Karpas-422 (cell line): ENCODE measurements around the gene ZNF627. TPM values are rescaled to one million over a fixed set of nuclear protein-coding genes. Genes with fewer than 3 reads are reported as not detected.
"Not testable (repeated sequence)": the region's sequence is repeated elsewhere in the genome, so short reads cannot be mapped to it uniquely, and the experiment has no call there.

Experiments
- DNase-seq: peaks from one replicate; pipeline ENCODE4 v3.0.0-alpha.2; 2015
- H2AFZ ChIP-seq: fragments of 200-600 bp; sonication (generic); 2 replicates; pipeline ENCODE4 v1.6.1; 2014; ENCODE audit warnings: antibody characterized with exemption, low read length, mixed read lengths
- H3K27ac ChIP-seq: fragments of 200-600 bp; sonication (generic); 2 replicates; pipeline ENCODE4 v1.5.1; 2014; ENCODE audit warnings: mild to moderate bottlenecking, low read length, moderate library complexity
- H3K27me3 ChIP-seq: fragments of 200-600 bp; sonication (generic); 2 replicates; pipeline ENCODE4 v1.6.1; 2014; ENCODE audit warnings: low read length, mixed read lengths
- H3K36me3 ChIP-seq: fragments of 200-600 bp; sonication (generic); 2 replicates; pipeline ENCODE4 v1.6.1; 2014; ENCODE audit warnings: low read length, mixed read lengths; ENCODE audit not compliant: insufficient read depth
- H3K4me1 ChIP-seq: fragments of 200-600 bp; sonication (generic); 2 replicates; pipeline ENCODE4 v1.6.1; 2014; ENCODE audit warnings: mild to moderate bottlenecking, low read length, mixed read lengths
- H3K4me2 ChIP-seq: fragments of 200-600 bp; sonication (generic); 2 replicates; pipeline ENCODE4 v1.6.1; 2014; ENCODE audit warnings: low read length, low read depth, mild to moderate bottlenecking; ENCODE audit not compliant: poor library complexity, severe bottlenecking
- H3K4me3 ChIP-seq: fragments of 200-600 bp; sonication (generic); 2 replicates; pipeline ENCODE4 v1.5.1; 2014; ENCODE audit warnings: mild to moderate bottlenecking, antibody characterized with exemption, low read length, mixed read lengths
- H3K79me2 ChIP-seq: fragments of 200-600 bp; sonication (generic); 2 replicates; pipeline ENCODE4 v1.6.1; 2014; ENCODE audit warnings: mild to moderate bottlenecking, low read length, mixed read lengths
- H3K9ac ChIP-seq: fragments of 200-600 bp; sonication (generic); 2 replicates; pipeline ENCODE4 v1.6.0; 2014; ENCODE audit warnings: low read length
- H3K9me2 ChIP-seq: fragments of 200-600 bp; sonication (generic), shearing (Covaris generic); replicated peaks from 2 replicates; pipeline ENCODE4 v1.6.0; 2014; ENCODE audit warnings: mild to moderate bottlenecking, low read length, moderate library complexity; ENCODE audit not compliant: insufficient read depth
- H3K9me3 ChIP-seq: fragments of 300-700, 200-600 bp; sonication (generic); 2 replicates; pipeline ENCODE4 v1.6.1; 2014; ENCODE audit warnings: low read length, mixed read lengths
- H4K20me1 ChIP-seq: fragments of 200-600 bp; sonication (generic); 2 replicates; pipeline ENCODE4 v1.6.1; 2014; ENCODE audit warnings: mild to moderate bottlenecking, antibody characterized with exemption, low read length, low read depth; ENCODE audit not compliant: insufficient read depth
- total RNA-seq: library from RNA; depleted of rRNA; stranded (reverse); fragments of >200 nt; shearing (Covaris generic); gene quantifications from 2 replicates; pipeline ENCODE4 v1.2.3, GENCODE V29; 2014; ENCODE audit warnings: low replicate concordance

ZNF627 gene
- total RNA-seq, 1 experiment from 2014 or later, result 27.7 TPM

DNA sequence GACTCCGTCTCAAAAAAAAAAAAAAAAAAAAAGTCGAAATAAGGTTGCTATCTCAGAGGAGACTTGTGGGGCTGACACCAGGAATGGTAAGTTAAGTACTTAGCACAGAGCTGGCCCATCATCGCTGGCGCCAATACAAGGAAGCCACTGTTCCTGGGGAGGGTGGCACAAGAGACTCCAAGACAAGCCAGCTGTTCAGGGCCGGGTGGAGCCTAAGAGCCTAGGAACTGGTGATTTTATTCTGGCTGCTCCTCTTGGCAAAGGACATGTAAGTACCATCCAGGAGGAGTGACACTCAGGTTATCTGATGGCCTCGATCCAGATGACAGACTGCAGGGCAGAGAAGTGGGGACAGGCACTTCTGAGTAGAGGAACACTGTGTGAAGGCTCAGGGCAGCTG, 42.0 kb upstream of the ZNF627 start:
- H3K4me2 ChIP-seq, result no peak overlapping the region
- peaks cover 48% of the 10 kb centered on the region for H3K79me2 ChIP-seq
- H2AFZ ChIP-seq, result no peak overlapping the region
- peaks cover 7% of the 10 kb centered on the region; the same call in 1 of the 2 replicates for H3K36me3 ChIP-seq
- no peaks in the 10 kb centered on the region for H3K9me3 ChIP-seq
- no peak overlapping the region for H3K9ac ChIP-seq
- DNase-seq, result no peak
- H3K27ac ChIP-seq, result no peak overlapping the region
- peaks cover 24% of the 10 kb centered on the region for H4K20me1 ChIP-seq
- H3K4me3 ChIP-seq, result no peak overlapping the region
- no peaks in the 10 kb centered on the region for H3K27me3 ChIP-seq
- peaks cover 14% of the 10 kb centered on the region for H3K4me1 ChIP-seq
- no peaks in the 10 kb centered on the region for H3K9me2 ChIP-seq

DNA sequence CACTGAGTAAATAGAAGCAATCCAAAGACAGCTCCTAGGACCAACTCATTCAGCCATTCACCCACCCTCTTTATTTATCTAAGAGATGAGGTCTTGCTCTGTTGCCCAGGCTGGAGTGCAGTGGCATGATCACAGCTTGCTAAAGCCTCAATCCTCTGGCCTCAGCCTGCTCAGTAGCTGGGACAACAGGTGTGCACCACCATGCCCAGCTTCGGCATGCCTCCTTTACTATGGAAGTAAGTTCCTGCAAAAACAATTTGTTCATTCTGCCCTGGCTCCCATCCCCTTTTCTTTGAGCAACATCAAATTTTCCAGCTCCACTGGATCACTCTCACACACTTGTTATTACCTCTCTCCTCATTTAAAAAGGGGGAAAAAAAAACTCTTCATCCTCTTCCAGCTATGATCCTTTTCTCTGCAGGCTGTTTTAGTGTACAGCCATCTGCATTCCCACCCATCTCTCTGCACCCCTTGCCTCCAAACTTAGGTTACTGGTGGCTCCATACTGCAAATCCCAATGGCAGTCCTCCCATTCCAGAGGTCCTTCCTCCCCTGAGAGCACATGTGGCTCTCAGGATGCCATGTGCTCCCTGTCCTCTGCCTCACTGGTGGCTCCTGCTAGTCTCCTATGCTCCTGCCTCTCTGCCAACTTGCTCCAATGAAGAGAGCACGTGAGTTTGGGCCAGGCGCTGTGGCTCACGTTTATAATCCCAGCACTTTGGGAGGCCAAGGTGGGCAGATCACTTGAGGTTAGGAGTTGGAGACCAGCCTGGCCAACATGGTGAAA, 40.5 kb upstream of the ZNF627 start:
- Histone ChIP-seq H3K79me2 (peaks cover 53% of the 10 kb centered on the region), H3K4me2 (peak overlapping the region; percentile 13), H3K9ac (peak overlapping the region; percentile 32), H4K20me1 (peaks cover 24% of the 10 kb centered on the region), H3K4me1 (peaks cover 21% of the 10 kb centered on the region), H2AFZ (no peak overlapping the region), H3K9me3 (no peaks in the 10 kb centered on the region), H3K36me3 (peaks cover 7% of the 10 kb centered on the region; the same call in 1 of the 2 replicates), H3K27me3 (no peaks in the 10 kb centered on the region), H3K9me2 (no peaks in the 10 kb centered on the region), H3K4me3 (no peak overlapping the region), H3K27ac (no peak overlapping the region)
- no peak for DNase-seq

DNA sequence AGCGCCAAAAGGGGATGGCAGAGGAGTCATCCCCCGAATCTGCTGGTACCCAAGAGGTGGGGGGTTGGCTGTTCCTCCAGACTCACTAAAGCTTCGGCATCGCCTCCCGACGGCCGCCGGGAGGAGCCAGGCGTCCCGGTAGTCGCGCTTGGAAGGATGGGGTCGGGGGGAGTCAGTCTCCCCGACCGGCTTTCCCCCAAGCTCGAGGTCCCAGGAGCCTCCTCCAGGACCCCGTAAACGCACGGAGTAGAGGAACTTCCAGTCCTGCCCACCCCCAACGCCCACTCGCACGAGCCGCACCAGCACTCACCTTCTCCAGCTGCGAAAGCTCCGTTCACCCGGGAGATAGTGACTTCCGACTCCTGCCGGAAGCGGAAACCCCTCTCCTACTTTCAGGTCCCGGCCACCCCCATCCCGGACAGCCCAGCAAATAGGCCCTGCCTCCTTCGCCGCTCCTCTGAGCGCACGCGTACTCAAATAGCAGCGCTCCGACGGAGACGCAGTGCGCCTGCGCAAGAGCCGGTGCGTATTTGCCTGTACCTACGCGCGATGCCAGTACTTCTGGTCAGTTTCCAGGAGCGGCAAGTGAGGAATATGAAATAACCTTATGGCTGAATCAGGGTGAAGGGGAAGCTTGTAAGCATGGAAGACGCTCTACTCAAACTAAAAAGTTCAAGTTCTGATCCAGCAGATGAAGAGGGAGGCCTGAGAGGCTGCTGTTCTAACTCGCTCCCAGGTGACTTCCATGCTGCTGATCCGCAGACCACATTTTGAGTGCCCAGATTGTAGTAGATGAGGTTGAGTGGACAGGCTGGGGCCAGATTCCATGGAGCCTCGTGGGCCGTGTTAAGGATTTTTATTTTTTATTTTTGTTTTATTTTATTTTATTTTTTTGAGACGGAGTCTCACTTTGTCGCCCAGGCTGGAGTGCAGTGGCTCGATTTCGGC, 38.1 kb upstream of the ZNF627 start, which contains the start of gene ELOF1:
ELOF1 (minus strand) TSS at position 350 of the 948 bp plus-strand sequence. CDS start 4,883 bp downstream, outside the sequence.
- no peaks in the 10 kb centered on the region for H3K27me3 ChIP-seq
- peak within 1 kb of the TSS; percentile 78 for H3K27ac ChIP-seq
- H3K4me1 ChIP-seq, result peaks cover 26% of the 10 kb centered on the region
- peak within 1 kb of the TSS; percentile 94 for H3K4me3 ChIP-seq
- no peaks in the 10 kb centered on the region for H3K9me2 ChIP-seq
- peak within 1 kb of the TSS; percentile 69; the same call in 1 of the 2 replicates for H2AFZ ChIP-seq
- peaks cover 19% of the 10 kb centered on the region for H4K20me1 ChIP-seq
- peak within 1 kb of the TSS; percentile 99 for H3K4me2 ChIP-seq
- H3K36me3 ChIP-seq, result peaks cover 4% of the 10 kb centered on the region; the same call in 1 of the 2 replicates
- peak within 1 kb of the TSS; percentile 91 for H3K9ac ChIP-seq
- no peaks in the 10 kb centered on the region for H3K9me3 ChIP-seq
- peak; percentile 100 for DNase-seq
- H3K79me2 ChIP-seq, result peaks cover 53% of the 10 kb centered on the region

DNA sequence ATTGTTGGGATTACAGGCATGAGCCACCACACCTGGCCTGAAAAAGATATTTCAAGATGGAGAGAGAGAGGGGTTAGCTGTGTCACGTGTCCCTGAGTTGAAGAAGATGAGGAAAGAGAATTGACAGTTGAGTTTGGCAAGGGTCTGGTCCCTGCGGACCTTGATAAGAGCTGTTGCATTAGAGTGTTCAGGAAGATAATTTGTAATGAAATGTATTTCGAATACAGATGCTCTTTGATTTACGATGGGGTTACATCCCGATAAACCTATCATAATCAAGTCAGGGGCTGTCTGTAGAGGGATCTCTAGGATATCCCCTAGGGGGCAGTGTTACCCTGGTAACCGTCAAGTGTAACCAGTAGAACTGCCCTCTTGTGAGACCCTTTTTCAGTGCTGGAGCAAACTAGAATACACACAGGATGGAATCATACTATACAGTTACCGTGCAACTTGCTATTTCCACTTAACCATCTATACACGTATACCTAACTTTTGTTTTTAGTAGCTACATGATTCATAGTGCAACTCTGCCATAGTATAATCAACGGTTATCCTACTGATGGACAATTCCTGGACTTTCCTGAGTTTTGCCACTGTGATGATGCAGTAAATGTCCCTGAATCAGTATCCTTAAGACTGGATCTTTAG, 36.8 kb upstream of the ZNF627 start:
- Histone ChIP-seq H3K27me3 (no peaks in the 10 kb centered on the region), H4K20me1 (peaks cover 16% of the 10 kb centered on the region), H3K9ac (peak overlapping the region; percentile 91), H3K27ac (peak overlapping the region; percentile 78), H3K4me2 (peak overlapping the region; percentile 86), H3K9me3 (no peaks in the 10 kb centered on the region), H3K4me3 (peak overlapping the region; percentile 94), H2AFZ (no peak overlapping the region), H3K79me2 (peaks cover 49% of the 10 kb centered on the region), H3K9me2 (no peaks in the 10 kb centered on the region), H3K4me1 (peaks cover 37% of the 10 kb centered on the region), H3K36me3 (peaks cover 1% of the 10 kb centered on the region; the same call in 1 of the 2 replicates)
- peak; percentile 93 for DNase-seq

DNA sequence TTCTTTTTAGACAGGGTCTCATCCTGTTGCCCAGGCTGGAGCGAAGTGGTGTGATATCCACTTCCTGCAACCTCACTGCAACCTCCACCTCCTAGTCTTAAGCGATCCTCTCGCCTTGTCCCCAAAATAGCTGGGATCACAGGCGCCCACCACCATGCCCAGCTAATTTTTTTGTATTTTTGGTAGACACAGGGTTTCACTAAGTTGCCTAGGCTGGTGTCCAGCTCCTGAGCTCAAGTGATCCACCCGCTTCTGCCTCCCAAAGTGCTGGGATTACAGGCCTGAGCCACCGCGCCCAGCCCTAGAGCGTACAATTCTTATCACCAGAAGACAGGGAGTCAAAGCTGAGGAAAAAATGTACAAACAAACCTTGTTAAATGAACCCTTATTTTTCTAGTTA, 33.8 kb upstream of the ZNF627 start:
- H3K4me1 ChIP-seq, result peaks cover 29% of the 10 kb centered on the region
- no peak overlapping the region for H3K9ac ChIP-seq

DNA sequence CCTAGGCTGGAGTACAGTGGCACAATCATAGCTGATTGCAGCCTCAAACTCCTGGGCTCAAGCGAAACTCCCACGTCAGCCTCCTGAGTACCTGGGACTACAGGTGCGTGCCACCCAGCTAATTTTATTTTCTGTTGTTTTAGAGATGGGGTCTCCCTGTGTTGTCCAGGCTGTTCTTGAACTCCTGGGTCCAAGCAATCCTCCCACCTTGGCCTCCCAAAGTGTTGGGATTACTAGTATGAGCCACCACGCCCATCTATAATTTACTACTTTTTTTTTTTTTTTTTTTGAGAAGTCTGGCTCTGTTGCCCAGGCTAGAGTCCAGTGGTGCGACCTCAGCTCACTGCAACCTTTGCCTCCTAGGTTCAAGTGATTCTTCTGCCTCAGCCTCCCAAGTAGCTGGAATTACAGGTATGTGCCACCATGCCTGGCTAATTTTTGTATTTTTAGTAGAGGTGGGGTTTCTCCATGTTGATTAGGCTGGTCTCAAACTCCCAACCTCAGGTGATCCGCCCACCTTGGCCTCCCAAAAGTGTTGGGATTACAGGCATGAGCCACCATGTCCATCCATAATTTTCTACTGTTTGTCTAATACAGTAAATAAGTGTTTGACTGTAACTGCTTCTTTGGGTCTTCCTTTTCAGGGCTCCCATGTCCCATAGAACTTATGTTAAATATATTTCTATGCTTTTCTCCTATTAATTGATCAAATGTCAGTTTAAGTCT, 33.0 kb upstream of the ZNF627 start:
- H3K27me3 ChIP-seq, H4K20me1 ChIP-seq, H3K4me3 ChIP-seq, H3K9me3 ChIP-seq, DNase-seq, H3K36me3 ChIP-seq, H3K9me2 ChIP-seq, H3K4me2 ChIP-seq, H2AFZ ChIP-seq, H3K9ac ChIP-seq: not testable (repeated sequence)
- Histone ChIP-seq H3K79me2 (peaks cover 21% of the 10 kb centered on the region), H3K27ac (peak overlapping the region; percentile 47), H3K4me1 (peaks cover 29% of the 10 kb centered on the region)

More for the DNA sequence above, 33.8 kb upstream of the ZNF627 start:
- no peaks in the 10 kb centered on the region for H3K9me2 ChIP-seq
- H4K20me1 ChIP-seq, result peaks cover 2% of the 10 kb centered on the region; the same call in 1 of the 2 replicates
- no peak overlapping the region for H3K4me3 ChIP-seq
- H3K27ac ChIP-seq, result no peak overlapping the region
- H3K9me3 ChIP-seq, result no peaks in the 10 kb centered on the region
- no peak for DNase-seq
- peaks cover 27% of the 10 kb centered on the region for H3K79me2 ChIP-seq
- H3K4me2 ChIP-seq, result no peak overlapping the region
- peaks cover 4% of the 10 kb centered on the region for H3K36me3 ChIP-seq
- no peak overlapping the region for H2AFZ ChIP-seq
- no peaks in the 10 kb centered on the region for H3K27me3 ChIP-seq

DNA sequence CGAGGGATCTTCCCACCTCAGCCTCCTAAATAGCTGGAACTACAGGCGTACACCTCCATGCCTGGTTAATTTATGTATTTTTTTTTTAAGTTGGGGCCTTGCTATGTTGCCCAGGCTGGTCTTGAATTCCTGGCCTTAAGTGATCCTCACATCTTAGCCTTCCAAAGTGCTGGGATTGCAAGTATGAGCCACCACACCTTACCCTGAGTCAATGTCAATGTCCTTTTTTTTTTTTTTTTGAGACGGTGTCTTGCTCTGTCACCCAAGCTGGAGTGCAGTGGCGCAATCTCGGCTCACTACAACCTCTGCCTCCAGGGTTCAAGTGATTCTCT, 31.7 kb upstream of the ZNF627 start:
- DNase-seq, H3K4me2 ChIP-seq, H3K4me3 ChIP-seq, H3K27me3 ChIP-seq, H3K9me2 ChIP-seq, H4K20me1 ChIP-seq, H3K79me2 ChIP-seq, H2AFZ ChIP-seq, H3K36me3 ChIP-seq, H3K27ac ChIP-seq, H3K9ac ChIP-seq, H3K9me3 ChIP-seq: not testable (repeated sequence)
- peaks cover 23% of the 10 kb centered on the region for H3K4me1 ChIP-seq
